HG03097 (cell line): ENCODE results near the gene PDYN.

ENCODE experiments used
- ATAC-seq: cut with Tn5 transposase; IDR thresholded peaks from one replicate; pipeline ENCODE4 v1.9.1; 2021; ENCODE audit not compliant: unreplicated experiment, low FRiP score

PDYN gene

DNA sequence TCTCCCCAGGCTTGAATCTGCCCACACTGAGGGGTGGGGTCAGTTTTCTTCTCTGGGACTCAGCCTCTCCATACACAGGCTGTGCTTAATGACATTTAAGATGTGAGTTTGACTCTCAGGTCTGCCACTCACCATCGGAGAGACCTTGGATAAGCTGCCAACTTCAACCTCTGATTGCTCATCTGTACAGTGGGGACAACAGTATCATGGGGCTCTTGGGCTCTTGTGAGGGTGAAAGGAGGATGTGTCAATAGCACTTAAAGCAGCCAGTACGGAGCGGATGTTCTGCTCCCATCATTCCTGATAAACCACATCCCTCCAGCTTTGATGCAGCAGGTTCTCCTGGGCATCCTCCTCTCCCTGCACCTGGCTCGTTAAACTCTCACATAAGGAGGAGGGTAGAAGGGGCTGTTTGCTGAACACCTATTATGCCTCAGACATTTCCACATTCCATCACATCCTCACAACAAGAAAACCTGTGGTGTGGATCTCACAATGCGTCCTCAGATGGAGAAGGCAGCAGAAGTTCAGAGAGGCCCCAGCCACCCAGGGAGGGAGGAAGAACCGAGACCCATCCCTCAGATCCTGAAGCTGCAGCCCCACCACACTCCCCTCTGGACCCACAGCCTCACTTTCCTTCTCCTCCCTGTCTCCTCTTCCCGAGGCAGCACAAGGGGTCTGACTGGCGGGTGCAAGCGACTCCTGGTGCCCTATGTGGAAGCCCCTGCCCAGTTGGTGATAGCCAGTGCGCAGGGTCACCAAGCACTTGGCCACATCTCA lies 1.9 kb upstream of the PDYN start:
- ATAC-seq: no peak

GRCh38 chr20:1994627-1995026 lies 769 bp upstream of the PDYN start:
- ATAC-seq: no peak

DNA sequence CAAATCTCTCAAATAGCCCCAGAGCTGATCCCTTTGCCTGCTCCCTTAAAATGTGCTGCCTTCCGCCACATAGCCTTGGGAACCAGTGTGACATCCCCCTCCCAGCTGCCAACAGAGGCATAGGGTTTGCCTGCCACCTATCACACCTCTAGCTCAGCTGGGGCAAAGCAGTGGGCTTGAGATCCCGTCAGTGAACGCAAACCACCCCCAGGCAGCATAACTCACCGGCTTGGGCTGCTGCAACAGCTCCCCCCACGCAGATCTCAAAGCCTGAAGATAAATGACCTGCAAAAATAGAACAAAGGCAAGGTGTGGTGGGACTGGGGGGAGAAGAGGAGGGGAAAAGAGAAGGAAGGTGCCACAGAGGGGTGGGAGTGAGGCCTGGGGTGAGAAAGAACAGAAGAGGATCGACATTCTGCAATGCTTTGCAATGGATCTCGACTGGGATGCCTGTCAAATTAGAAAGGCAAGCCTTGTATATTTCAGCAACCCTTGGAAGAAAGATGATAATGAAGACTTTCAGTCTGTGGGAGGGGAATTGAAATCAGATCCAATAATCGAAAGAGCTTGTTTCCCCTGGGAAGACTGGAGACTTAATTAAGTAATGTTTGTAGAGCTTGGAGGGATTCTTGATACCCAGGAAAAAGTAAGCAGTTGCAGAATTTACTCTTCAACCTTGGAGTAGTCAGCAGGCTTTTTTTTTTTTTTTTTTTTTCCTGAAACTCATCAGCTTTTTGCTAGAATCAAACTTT lies 1.3 kb downstream of the PDYN start:
- no peak for ATAC-seq

GRCh38 chr20:1987826-1988225 lies 6.0 kb downstream of the PDYN start:
- ATAC-seq: no peak

DNA sequence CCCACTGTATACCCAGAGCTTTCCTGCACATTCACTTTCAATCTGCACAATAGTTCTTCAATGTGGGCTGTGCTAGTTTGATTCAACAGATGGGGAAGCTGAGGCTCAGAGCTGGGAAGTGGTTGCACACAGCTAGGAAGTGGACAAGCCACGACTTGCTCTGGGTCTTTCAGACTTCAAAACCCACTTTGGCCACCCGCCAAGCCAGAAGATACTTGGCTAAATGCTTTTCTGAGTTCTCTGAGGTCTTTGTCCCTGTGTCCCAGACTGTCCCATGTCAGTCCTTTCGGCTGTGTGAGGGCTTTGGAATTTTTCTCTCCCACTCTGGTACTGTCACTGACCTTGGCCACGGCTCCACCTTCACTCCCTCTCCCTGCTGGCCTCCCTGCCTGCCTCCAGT lies 10.6 kb downstream of the PDYN start:
- no peak for ATAC-seq

- ATAC-seq: no peak
Measured at GRCh38 chr20:1982686-1983085, 11.2 kb downstream of the PDYN start.

DNA sequence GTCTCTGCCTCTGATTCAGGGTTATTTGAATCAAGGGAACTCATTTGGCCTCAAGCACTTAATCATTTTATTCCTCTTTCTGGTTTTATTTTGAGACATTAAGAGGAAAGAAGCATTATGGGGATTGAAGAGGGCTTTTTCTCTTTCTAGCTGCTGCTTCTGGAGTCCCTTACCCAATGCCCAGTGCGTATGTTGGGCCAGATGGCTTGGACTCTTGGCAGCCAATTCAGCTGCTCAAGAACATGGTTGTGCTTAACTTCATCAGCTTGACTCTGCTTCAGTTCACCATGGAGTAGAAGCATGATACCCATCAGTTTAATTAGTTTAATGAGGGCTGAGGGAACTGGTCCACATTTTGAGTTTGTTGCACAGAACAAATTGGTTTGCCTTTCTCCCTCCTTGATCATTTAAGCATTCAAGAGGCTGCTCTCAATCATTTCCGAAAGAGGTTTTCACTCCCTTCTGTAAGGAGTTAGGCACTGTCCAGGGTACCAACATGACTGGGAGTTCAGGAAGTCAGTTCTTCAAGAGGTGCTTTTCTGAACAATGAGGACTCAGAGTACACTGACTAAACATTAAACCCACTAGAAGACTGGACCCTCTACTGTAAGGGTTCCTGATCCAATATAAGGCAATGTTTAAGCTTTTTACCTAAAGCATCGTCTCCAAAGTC lies 14.6 kb downstream of the PDYN start:
- ATAC-seq: no peak

DNA sequence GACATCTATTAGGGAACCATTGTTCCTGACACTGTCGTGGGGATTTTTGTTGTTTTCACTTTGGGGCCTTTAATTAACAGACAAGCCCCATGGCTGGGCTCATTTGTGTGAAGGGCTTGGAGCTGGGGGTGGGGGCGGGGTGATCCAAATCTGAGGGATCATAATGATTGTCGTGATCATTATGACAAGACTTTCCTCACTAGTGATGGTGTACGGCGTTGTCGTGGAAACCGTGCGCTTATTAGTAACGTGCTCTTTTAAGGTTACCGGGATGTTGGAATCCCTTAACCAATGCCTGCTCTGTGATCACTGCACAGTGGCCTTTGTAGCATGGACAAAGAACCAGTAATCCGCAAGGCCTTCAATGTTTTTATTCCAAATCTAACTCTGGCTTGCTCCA lies 18.6 kb downstream of the PDYN start:
- ATAC-seq: no peak

DNA sequence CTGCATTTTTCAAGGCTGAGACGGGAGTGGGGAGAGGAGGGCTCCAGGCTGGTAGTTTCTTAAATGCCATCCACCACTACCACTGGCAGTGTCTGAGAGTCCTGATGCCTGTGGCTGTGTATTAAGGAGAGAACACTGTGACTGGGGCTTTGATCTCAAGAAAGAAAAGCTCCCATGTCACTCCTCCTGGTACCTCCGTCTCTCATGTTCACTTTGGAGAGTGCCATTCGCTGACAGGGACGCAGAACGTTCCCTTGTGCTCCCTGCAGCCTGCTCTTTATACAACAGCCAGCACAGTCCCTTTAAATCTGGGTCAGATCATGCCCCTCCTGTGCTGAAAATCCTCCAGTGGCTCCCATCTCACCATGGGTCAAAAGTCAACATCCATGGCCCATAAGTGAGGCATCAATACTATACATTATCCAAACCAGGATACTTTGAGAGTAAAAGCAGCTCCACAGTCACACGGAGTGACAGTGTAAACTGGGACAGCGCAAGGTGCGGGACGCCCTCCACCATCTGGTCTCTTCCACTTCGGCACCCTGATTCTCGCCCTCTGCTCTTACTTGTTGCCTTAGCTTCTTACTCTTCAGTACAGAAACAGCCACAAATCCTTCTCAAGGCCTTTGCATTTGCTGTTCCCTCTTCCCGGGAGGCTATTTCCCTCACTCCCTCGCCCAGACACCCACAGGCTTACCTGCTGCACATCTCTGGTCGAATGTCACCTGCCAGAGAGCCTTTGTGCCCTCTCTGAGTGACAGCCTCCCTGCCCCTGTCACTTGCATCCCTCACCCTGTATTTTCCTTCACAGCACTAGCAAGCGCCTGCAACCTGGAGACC lies 20.0 kb downstream of the PDYN start:
- no peak for ATAC-seq

- no peak for ATAC-seq
Measured at GRCh38 chr20:1971893-1972586, 21.8 kb downstream of the PDYN start.

DNA sequence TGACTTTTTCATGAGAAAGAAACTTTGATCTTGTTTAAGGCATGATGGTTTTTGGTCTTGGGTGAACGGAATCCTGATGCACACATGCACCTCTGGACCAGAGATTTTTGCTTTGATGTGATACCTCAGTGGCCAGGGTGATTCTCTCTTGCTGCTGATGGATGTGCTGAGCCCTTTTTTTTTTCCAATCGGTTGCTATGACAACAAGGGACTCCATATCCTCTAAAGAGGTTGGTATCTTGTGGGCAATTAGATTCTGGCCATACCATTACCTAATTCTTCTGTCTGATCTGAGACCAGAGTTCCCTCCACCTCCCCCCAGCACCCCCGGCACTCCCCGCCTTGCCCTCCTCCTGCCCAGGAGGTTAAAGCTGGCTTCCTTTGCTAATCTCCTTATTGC lies 24.9 kb downstream of the PDYN start:
- no peak for ATAC-seq

DNA sequence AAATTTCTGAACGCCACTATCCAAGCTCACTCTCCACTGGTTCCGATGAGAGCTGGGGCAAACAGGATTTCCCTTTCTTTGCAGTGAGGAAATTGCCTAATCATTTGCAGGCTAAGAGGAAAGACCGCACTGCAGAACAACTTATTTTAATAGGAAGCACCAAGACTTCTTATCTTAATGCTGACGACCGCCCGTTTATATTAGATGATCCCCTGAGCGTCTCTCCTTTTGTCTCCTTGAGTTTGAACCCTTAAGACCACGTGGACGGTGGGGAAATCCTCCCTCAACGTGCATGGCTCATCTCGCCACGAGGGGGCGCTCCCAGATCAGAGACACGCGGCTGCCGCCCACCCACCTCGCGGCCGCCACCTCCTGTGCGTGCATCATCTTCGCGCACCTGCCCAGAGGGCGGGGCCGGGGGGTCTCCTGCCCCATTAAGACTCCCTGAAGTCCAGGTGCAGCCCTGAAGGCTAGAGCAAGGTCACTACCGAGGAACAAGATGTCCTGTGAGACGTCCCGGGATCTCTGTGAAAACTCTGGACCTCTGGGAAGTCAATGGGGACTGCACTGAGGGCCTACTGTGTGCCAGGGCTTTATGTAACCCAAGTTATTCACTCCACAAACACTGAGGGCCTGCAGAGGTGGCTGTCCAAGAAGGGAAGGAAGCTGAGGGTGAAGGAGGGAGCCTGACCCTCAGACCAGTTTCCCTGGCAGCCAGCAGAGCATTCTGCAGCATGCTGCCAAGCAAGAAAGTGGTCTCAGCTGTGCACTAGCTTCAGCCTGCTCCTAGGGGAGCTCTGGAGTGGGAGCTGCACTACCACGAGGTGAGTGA lies 28.1 kb downstream of the PDYN start:
- no peak for ATAC-seq

GRCh38 chr20:1964659-1965405 lies 29.0 kb downstream of the PDYN start:
- ATAC-seq: no peak

- no peak for ATAC-seq
Measured at GRCh38 chr20:1964061-1964460, 29.8 kb downstream of the PDYN start.

DNA sequence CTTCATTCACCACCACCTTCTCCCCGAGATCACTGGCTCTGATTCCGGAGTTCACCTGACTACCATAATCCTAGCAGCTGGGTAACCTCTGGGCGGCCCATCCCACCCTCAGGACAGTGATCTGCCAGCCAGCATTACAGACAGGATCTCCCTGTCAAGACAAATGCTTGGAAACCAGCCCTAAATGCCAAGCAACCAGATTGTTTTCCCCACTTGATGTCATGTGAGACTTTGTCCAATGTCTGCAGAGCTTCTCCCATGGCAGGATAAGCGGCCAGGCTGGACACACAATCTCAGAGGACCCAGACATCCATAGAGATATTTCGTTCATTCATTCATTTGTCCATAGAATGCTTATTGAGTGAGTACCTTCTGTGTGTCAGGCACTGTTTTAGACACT lies 32.5 kb downstream of the PDYN start:
- no peak for ATAC-seq

- ATAC-seq: no peak
Measured at GRCh38 chr20:1959156-1959555, 34.7 kb downstream of the PDYN start.

GRCh38 chr20:1958426-1958825 lies 35.4 kb downstream of the PDYN start:
- no peak for ATAC-seq

DNA sequence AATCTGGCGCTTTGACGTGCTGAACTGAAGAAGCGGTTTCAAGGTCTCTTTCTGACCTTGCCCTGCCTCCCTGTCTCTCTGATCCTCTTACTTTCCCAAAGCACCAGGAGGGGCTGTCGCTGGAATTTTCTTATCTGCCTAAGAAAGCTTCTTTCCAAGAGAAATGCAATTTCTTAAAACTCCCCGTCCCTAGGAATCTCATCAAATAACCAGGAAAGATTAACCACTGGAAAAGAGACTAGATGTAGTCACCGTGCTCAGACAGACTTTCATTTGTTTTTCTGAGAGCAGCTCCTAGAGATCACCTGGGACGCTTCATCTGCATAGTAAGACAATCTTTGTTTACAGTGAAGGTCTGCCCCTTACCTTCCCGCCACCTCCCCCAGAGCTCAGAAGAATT lies 38.6 kb downstream of the PDYN start:
- ATAC-seq: no peak

- ATAC-seq: no peak
Measured at GRCh38 chr20:1953621-1954020, 40.2 kb downstream of the PDYN start.
